HepG2 (cell line): Measurements from ENCODE around the gene PTCD1. TPM values are rescaled to one million over a fixed set of nuclear protein-coding genes. Genes with fewer than 3 reads are reported as not detected.

Experiments
- DNMT1 ChIP-seq: sonication (generic); formaldehyde crosslinking; IDR thresholded peaks from 2 replicates; pipeline ENCODE4 v1.5.1; 2020; ENCODE audit warnings: mild to moderate bottlenecking, missing genetic modification reagents
- HOXA5 ChIP-seq: sonication (generic); formaldehyde crosslinking; IDR thresholded peaks from 2 replicates; pipeline ENCODE4 v1.4.0; 2020; ENCODE audit warnings: missing genetic modification reagents
- MIER2 ChIP-seq: IDR thresholded peaks from 2 replicates; pipeline ENCODE4 v1.6.1; 2016; ENCODE audit warnings: missing biosample characterization, missing genetic modification reagents
- NFATC3 ChIP-seq: sonication (generic); formaldehyde crosslinking; IDR thresholded peaks from 2 replicates; pipeline ENCODE4 v1.5.1; 2020; ENCODE audit warnings: mild to moderate bottlenecking, missing genetic modification reagents
- PAX8 ChIP-seq: sonication (generic); formaldehyde crosslinking; IDR thresholded peaks from 2 replicates; pipeline ENCODE4 v1.8.0; 2022; ENCODE audit warnings: mild to moderate bottlenecking, missing genetic modification reagents, borderline replicate concordance
- RCOR2 ChIP-seq: IDR thresholded peaks from 2 replicates; pipeline ENCODE4 v1.6.1; 2016; ENCODE audit warnings: missing biosample characterization, missing genetic modification reagents
- SALL2 ChIP-seq: sonication (generic); formaldehyde crosslinking; IDR thresholded peaks from 2 replicates; pipeline ENCODE4 v1.8.1; 2023; ENCODE audit warnings: mild to moderate bottlenecking, missing genetic modification reagents, inconsistent platforms
- SNRNP70 ChIP-seq: fragments of 200-400 bp; formaldehyde crosslinking; IDR thresholded peaks from 2 replicates; pipeline ENCODE4 v1.6.1; 2017; ENCODE audit warnings: mild to moderate bottlenecking, low read depth, low read length, moderate library complexity
- SUZ12 ChIP-seq: fragments of 150-350 bp; IDR thresholded peaks from 2 replicates; pipeline ENCODE4 v1.6.1; 2014; ENCODE audit warnings: low read depth, low read length
- U2AF1 ChIP-seq: fragments of 200-400 bp; formaldehyde crosslinking; optimal IDR thresholded peaks from 2 replicates; pipeline ENCODE3; 2017; ENCODE audit warnings: mild to moderate bottlenecking, low read depth, low read length
- ZNF138 ChIP-seq: sonication (generic); formaldehyde crosslinking; IDR thresholded peaks from 2 replicates; pipeline ENCODE4 v1.5.0; 2020; ENCODE audit warnings: mild to moderate bottlenecking, low read depth, missing genetic modification reagents
- ZNF160 ChIP-seq: sonication (generic); formaldehyde crosslinking; IDR thresholded peaks from 2 replicates; pipeline ENCODE4 v1.8.0; 2022; ENCODE audit warnings: mild to moderate bottlenecking, inconsistent platforms, missing genetic modification reagents
- ZNF282 ChIP-seq: fragments of 450-650 bp; IDR thresholded peaks from 2 replicates; pipeline ENCODE4 v1.6.1; 2018; ENCODE audit not compliant: partially characterized antibody
- ZNF556 ChIP-seq: sonication (generic); formaldehyde crosslinking; IDR thresholded peaks from 2 replicates; pipeline ENCODE4 v1.4.0; 2020; ENCODE audit warnings: mild to moderate bottlenecking, missing genetic modification reagents, borderline replicate concordance
- ZNF766 ChIP-seq: sonication (generic); formaldehyde crosslinking; IDR thresholded peaks from 2 replicates; pipeline ENCODE4 v1.5.0; 2020; ENCODE audit warnings: missing genetic modification reagents, borderline replicate concordance
- ZNF83 ChIP-seq: sonication (generic); formaldehyde crosslinking; IDR thresholded peaks from 2 replicates; pipeline ENCODE4 v1.4.0; 2020; ENCODE audit warnings: missing genetic modification reagents, mild to moderate bottlenecking, borderline replicate concordance
- ZSCAN22 ChIP-seq: sonication (generic); formaldehyde crosslinking; IDR thresholded peaks from 2 replicates; pipeline ENCODE4 v1.4.0; 2020; ENCODE audit warnings: mild to moderate bottlenecking, missing genetic modification reagents
- ZSCAN30 ChIP-seq: sonication (generic); formaldehyde crosslinking; IDR thresholded peaks from 2 replicates; pipeline ENCODE4 v1.5.0; 2020; ENCODE audit warnings: mild to moderate bottlenecking, missing genetic modification reagents
- polyA plus RNA-seq, 8 experiments: library from polyadenylated mRNA; depleted of rRNA in 3 of 8; stranded (reverse) in 7 of 8; unstranded in 1 of 8; fragments of >200 nt; fragmentation: Illumina TruSeq in 4 of 8; extraction: Trizol in 4 of 8; gene quantifications; 2 replicates each; pipeline versions ENCODE4 v1.2.1 to v1.2.3, GENCODE V29; 2011 to 2016; ENCODE audit warnings: low read depth in 4 of 8, missing spikeins in 1 of 8, mixed read lengths in 1 of 8; ENCODE audit not compliant: insufficient read depth in 1 of 8
- total RNA-seq, 5 experiments: library from RNA; depleted of rRNA; stranded (reverse); fragments of >200 nt; fragmentation: Illumina TruSeq; extraction: Trizol; gene quantifications; 2 replicates each; pipeline ENCODE4 v1.2.3, GENCODE V29; 2016; ENCODE audit warnings: low read depth in 1 of 5
- TF ChIP-seq, protein P1 (sequence below): sonication (generic); formaldehyde crosslinking; IDR thresholded peaks from one replicate; pipeline ENCODE4 v1.5.1; 2020; ENCODE audit warnings: mild to moderate bottlenecking, missing genetic modification reagents; ENCODE audit errors: not compliant biosample characterization
- TF ChIP-seq, protein P2 (sequence below): sonication (generic); formaldehyde crosslinking; IDR thresholded peaks from 2 replicates; pipeline ENCODE4 v1.5.0; 2020; ENCODE audit warnings: mild to moderate bottlenecking, low read depth, missing genetic modification reagents, borderline replicate concordance
- TF ChIP-seq, protein P3 (sequence below): sonication (generic); formaldehyde crosslinking; IDR thresholded peaks from 2 replicates; pipeline ENCODE4 v1.5.1; 2020; ENCODE audit warnings: missing genetic modification reagents, mild to moderate bottlenecking, borderline replicate concordance

The PTCD1 gene
- total and polyA plus RNA-seq, 2 of the 13 experiments (the other 11 are each of a cell fraction or from before 2014, with no cell fraction given) = 3.0 to 8.4 TPM

DNA sequence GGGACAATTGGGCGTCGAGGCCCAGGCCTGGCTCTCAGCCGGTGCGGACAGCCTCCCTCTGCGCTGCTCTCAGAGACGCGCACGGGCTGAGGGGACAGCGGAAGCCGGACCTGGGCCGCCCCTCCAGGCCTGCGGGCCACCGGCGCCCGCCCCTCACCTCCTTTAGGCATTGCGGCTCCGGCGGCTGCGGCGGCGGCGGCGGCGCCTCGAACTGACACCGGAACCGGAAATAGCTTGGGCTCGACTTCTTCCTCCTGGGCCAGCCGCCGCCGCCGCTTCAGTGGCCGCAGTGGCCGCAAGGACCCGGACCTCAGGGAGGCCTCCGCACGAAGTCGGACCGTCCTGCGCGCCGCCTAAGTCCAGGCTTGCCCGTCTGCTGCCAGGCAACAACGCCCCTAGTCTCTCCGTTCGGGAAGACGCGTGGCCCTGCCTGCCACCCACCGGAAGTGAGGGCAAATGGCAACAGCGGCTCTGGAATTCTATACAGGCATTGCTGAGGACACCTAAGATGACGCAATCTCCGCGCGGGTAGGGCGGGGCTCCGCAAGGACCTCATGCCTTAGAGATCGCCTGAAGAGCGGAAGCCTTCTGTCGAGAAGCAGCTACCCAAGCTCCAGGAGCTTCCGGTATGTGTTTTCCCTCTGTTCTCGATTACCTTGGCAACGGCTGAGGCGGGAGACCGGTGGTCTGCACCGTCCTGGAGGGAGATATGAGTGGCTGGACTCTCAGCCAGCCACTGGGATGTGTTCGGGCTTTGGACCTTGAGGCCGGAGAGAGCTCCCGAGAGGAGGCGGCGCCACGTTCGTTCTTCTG is 30.0 kb downstream of the PTCD1 start, which contains the start of the genes BUD31 and PDAP1 (continued):
- TF ChIP-seq, protein P1, sequence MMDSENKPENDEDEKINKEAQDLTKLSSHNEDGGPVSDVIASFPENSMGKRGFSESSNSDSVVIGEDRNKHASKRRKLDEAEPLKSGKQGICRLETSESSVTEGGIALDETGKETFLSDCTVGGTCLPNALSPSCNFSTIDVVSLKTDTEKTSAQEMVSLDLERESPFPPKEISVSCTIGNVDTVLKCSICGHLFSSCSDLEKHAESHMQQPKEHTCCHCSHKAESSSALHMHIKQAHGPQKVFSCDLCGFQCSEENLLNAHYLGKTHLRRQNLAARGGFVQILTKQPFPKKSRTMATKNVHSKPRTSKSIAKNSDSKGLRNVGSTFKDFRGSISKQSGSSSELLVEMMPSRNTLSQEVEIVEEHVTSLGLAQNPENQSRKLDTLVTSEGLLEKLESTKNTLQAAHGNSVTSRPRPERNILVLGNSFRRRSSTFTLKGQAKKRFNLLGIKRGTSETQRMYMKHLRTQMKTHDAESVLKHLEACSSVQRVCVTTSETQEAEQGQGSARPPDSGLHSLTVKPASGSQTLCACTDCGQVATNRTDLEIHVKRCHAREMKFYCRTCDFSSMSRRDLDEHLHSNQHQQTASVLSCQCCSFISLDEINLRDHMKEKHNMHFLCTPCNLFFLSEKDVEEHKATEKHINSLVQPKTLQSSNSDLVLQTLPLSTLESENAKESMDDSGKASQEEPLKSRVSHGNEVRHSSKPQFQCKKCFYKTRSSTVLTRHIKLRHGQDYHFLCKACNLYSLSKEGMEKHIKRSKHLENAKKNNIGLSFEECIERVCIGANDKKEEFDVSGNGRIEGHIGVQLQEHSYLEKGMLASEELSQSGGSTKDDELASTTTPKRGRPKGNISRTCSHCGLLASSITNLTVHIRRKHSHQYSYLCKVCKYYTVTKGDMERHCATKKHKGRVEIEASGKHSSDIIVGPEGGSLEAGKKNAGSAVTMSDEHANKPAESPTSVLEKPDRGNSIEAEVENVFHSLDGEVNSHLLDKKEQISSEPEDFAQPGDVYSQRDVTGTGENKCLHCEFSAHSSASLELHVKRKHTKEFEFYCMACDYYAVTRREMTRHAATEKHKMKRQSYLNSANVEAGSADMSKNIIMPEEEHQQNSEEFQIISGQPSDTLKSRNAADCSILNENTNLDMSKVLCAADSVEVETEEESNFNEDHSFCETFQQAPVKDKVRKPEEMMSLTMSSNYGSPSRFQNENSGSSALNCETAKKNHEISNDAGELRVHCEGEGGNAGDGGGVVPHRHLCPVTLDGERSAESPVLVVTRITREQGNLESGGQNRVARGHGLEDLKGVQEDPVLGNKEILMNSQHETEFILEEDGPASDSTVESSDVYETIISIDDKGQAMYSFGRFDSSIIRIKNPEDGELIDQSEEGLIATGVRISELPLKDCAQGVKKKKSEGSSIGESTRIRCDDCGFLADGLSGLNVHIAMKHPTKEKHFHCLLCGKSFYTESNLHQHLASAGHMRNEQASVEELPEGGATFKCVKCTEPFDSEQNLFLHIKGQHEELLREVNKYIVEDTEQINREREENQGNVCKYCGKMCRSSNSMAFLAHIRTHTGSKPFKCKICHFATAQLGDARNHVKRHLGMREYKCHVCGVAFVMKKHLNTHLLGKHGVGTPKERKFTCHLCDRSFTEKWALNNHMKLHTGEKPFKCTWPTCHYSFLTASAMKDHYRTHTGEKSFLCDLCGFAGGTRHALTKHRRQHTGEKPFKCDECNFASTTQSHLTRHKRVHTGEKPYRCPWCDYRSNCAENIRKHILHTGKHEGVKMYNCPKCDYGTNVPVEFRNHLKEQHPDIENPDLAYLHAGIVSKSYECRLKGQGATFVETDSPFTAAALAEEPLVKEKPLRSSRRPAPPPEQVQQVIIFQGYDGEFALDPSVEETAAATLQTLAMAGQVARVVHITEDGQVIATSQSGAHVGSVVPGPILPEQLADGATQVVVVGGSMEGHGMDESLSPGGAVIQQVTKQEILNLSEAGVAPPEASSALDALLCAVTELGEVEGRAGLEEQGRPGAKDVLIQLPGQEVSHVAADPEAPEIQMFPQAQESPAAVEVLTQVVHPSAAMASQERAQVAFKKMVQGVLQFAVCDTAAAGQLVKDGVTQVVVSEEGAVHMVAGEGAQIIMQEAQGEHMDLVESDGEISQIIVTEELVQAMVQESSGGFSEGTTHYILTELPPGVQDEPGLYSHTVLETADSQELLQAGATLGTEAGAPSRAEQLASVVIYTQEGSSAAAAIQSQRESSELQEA (CRISPR knock-in tag) = no peak
- TF ChIP-seq ZNF282 (no peak), SALL2 (CRISPR knock-in tag) (peak; percentile 50; the same call in 1 of the 2 replicates), ZNF83 (CRISPR knock-in tag) (0 out of 2 replicates have a peak, but pooled peaks have one; percentile 37), PAX8 (CRISPR knock-in tag) (peak; percentile 39; the same call in 1 of the 2 replicates), ZNF160 (CRISPR knock-in tag) (0 out of 2 replicates have a peak, but pooled peaks have one; percentile 15), U2AF1 (peak; percentile 67), ZNF766 (CRISPR knock-in tag) (no peak; the same call in 1 of the 2 replicates), ZSCAN30 (CRISPR knock-in tag) (no peak), ZNF138 (CRISPR knock-in tag) (no peak; the same call in 1 of the 2 replicates), RCOR2 (CRISPR knock-in tag) (0 out of 2 replicates have a peak, but pooled peaks have one; percentile 33), SNRNP70 (no peak), ZSCAN22 (no peak), NFATC3 (CRISPR knock-in tag) (no peak), ZNF556 (peak; percentile 43; the same call in 1 of the 2 replicates), MIER2 (CRISPR knock-in tag) (0 out of 2 replicates have a peak, but pooled peaks have one; percentile 47), HOXA5 (CRISPR knock-in tag) (no peak), SUZ12 (no peak), DNMT1 (CRISPR knock-in tag) (0 out of 2 replicates have a peak, but pooled peaks have one; percentile 33)
- TF ChIP-seq, protein P2, sequence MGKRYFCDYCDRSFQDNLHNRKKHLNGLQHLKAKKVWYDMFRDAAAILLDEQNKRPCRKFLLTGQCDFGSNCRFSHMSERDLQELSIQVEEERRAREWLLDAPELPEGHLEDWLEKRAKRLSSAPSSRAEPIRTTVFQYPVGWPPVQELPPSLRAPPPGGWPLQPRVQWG = no peak
- TF ChIP-seq, protein P3, sequence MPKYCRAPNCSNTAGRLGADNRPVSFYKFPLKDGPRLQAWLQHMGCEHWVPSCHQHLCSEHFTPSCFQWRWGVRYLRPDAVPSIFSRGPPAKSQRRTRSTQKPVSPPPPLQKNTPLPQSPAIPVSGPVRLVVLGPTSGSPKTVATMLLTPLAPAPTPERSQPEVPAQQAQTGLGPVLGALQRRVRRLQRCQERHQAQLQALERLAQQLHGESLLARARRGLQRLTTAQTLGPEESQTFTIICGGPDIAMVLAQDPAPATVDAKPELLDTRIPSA = peak; percentile 81; the same call in 1 of the 2 replicates
